Renal pelvis (tissue), 4 donors: ENCODE results near the gene FHAD1. TPM values are rescaled to one million over a fixed set of nuclear protein-coding genes. Genes with fewer than 3 reads are reported as not detected.

Source experiments
- DNase-seq: peaks from one replicate; pipeline ENCODE4 v3.0.0-alpha.2; 2013
- polyA plus RNA-seq, 3 donors: library from polyadenylated mRNA; unstranded; fragments of 120-200 nt; gene quantifications; one replicate each; pipeline ENCODE4 v1.2.1, GENCODE V29; 2013; ENCODE audit not compliant: insufficient read length in 3 of 3

The FHAD1 gene
- polyA plus RNA-seq, 3 donors = 2.9 to 4.7 (median 3.5) TPM

DNA sequence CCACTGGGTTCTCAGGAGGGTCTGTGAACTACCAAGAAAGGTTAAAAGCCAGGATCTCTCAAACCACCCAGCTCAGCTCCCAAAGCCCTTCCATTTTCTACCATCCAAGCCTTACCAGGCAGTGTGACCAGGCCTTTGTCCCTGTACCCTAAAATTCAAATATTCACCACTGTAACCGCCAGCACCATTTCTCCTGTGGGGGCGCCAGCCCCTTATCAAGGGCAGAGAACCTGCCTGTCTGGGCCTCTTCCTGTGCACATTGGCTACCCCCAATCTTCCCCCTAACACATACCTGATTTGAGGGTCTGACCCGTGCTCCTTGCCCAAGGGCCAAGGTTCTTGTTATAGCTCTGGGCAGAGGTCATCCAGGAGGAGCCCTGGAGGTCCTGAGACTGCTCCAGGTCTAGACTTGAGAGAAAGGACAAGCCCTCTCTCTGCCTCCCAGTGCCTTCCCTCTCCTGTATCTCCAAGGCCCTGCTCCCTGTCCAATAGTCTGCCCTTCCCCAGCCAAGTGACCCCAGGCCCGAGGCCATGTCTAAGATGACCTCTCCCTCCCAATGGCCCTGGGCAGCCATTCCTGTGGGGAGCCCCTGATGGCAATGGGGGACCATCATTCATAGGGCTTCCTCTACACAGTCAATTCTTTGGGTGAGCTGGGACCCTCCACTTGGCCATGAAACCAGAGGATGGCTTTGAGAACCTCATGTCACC is 78.5 kb downstream of the FHAD1 start:
- no peak for DNase-seq

- peak; percentile 41 for DNase-seq
Observed at GRCh38 chr1:15326691-15327588, 79.9 kb downstream of the FHAD1 start.

DNA sequence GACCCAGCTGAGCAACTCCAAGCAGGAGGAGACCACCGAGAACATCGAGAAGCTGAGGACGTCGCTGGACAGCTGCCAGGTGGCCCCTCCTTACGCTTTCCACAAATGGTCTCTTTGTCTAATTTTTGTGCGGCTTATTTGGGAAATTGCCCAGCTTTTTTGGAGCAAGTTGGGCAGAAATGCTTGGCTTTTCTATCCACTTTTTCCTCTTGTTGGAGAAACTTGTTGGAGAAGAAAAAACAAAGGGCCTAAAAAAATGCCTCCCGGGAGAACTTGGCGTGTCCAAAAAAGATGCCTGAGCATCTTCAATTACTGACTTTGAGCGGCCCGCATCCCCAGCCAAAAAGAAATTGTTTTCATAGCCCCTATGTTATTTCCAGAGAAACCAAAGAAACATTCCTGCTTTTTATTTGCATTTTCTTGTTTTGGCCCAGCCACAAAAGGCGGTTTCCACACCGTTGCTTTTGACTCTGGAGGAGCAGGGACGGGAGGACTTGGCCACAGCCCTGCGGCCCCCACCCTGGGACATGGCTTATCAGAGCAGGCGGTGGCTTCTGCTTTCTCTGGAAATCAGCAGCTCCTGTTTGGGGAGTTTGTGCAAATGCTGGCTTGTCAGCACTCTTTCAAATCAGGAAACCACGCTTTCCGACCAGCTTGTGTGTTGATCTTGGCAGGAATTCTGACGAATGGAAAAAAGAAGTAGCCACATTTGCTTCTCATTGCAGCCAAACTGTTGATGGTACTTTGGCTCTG is 81.5 kb downstream of the FHAD1 start:
- peak; percentile 43 for DNase-seq

- no peak for DNase-seq
Observed at GRCh38 chr1:15329104-15329820, 82.2 kb downstream of the FHAD1 start.

- DNase-seq = no peak
Observed at GRCh38 chr1:15330028-15330427, 83.0 kb downstream of the FHAD1 start.

DNA sequence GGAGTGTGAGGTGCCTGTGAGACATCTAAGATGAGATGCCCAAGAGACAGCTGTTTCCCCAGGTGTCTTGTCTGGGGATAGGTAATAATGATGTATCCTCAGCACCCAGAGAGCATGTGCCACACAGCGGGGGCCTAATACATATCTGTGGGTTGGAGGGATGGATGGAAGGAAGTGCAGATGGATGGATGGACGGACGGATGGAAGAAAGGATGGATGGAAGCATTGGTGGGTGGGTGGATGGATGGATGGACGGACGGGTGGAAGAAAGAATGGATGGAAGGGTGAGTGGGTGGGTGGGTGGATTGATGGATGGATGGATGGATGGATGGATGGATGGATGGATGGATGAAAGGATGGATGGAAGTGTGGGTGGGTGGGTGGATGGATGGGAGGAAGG is 84.2 kb downstream of the FHAD1 start:
- DNase-seq = no peak

DNA sequence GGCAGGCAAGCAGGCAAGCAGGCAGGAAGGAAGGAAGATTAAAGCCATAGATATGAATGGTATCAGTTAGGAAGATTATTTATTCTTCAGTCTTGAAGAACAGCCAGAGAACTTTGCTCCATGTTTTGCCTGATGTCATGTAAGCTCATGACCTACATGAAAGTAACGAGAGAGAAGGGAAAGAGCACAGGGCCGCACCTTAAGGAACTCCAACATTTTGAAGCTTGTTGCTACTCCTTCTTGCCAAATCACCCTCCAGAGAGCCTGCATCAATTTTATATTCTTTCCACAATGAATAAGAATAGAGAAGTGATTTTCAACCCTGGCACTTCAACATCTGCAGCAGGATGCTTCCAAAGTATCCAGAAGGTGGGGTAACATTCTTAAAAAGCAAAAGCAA is 84.7 kb downstream of the FHAD1 start:
- DNase-seq = no peak

DNA sequence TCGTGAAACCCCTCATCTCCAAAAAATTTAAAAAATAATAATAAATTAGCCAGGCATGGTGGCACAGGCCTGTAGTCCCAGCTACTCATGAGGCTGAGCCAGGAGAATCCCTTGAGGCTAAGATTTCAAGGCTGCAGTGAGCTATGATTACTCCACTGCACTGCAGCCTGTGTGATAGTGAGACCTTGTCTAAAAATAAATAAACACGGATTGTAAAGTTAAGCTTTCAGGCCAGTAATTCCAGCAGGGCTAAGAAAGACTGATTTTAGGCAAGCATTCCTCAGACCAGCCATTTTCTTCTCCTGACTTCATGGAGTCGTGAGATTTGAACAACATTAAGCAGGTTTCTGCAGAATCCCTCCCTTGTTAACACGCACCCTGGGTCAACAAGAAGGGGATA is 85.5 kb downstream of the FHAD1 start:
- no peak for DNase-seq

GRCh38 chr1:15332952-15333715 is 86.1 kb downstream of the FHAD1 start:
- no peak for DNase-seq

GRCh38 chr1:15334995-15335394 is 88.0 kb downstream of the FHAD1 start:
- no peak for DNase-seq

GRCh38 chr1:15336866-15337265 is 89.8 kb downstream of the FHAD1 start:
- no peak for DNase-seq

GRCh38 chr1:15337656-15338402 is 90.8 kb downstream of the FHAD1 start:
- no peak for DNase-seq

DNA sequence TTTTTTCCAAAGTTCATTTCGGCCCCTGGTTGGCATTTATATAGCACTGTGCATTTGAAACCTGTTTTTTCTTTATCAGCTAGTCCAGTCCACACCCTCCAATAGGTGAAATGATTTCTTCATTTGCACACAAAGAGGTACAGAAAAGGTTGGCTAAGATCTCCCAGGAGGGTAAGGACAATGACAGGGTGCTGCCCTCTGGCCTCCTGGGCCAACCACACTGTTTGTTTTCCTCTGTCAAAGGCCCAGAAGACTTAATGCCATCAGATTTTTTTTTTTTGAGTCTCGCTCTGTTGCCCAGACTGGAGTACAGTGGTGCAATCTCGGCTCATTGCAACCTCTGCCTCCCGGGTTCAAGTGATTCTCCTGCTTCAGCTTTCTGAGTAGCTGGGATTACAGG is 92.5 kb downstream of the FHAD1 start:
- no peak for DNase-seq

- no peak for DNase-seq
Observed at GRCh38 chr1:15341228-15341627, 94.2 kb downstream of the FHAD1 start.

DNA sequence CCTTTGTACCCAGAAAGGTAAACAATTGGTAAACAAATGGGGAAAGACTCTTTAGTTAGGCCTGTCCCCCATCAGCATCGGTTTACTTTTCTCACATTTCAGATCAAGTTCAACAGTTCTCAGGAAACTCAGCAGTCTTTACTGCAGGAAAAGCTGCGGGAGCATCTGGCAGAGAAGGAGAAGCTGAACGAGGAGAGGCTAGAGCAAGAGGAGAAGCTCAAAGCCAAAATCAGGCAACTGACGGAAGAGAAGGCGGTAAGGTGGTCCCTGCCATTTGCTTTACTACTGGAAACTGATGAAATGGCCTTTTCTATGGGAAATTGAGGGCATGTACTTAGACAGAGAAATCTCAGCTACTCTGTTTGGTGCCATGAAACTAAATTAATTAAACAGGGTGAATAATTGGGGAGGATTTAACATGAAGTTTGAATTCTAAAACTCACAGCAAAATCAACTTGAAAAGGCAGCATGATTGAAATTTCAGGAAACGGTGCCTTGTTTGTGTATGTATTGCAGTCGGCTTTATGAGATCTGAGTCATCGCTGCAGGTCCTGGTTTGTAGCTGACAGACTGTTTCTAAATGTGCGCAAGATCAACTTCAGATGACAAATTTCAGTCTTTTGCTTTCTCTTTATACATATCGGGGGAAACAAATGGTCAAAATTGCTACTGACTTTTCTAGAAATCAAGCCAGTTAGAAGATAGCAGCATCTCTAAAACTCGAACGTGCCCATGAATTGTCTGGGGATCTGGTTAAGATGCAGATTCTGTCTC is 94.8 kb downstream of the FHAD1 start:
- no peak for DNase-seq

GRCh38 chr1:15342408-15342967 is 95.5 kb downstream of the FHAD1 start:
- no peak for DNase-seq

- no peak for DNase-seq
Observed at GRCh38 chr1:15343099-15343498, 96.1 kb downstream of the FHAD1 start.

DNA sequence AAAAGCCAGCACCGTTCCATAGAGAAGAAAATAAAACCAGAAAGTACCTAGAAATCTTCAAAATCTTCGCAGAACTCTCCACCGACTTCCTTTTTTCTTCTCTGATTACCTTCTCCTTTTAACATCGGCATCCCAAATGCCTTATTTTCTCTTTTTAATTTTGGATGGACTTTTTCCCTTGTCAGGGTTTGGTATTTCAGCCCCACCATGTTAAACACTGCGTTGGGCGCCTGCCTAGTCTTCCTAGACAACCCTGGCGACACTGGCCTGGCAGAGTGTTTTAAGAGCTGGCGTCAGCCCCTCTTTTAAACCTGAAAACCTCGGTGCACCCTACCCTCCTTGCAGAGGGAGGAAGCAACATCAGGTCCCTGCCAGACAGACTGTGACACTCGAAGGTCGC is 96.7 kb downstream of the FHAD1 start:
- DNase-seq = peak; percentile 86

- no peak for DNase-seq
Observed at GRCh38 chr1:15344380-15344779, 97.4 kb downstream of the FHAD1 start.
